SH-SY5Y (cell line): ENCODE results near the gene MRO.
A peak's percentile ranks its signal among the peaks of the same experiment; 100 is the strongest.

Experiments used
- GATA2 ChIP-seq: IDR thresholded peaks from 2 replicates; pipeline ENCODE4 v1.6.1; 2011; ENCODE audit warnings: mild to moderate bottlenecking, low read depth, low read length
- GATA3 ChIP-seq: IDR thresholded peaks from 2 replicates; pipeline ENCODE4 v1.6.1; 2011; ENCODE audit warnings: low read depth, mild to moderate bottlenecking, low read length, moderate library complexity

MRO gene

DNA sequence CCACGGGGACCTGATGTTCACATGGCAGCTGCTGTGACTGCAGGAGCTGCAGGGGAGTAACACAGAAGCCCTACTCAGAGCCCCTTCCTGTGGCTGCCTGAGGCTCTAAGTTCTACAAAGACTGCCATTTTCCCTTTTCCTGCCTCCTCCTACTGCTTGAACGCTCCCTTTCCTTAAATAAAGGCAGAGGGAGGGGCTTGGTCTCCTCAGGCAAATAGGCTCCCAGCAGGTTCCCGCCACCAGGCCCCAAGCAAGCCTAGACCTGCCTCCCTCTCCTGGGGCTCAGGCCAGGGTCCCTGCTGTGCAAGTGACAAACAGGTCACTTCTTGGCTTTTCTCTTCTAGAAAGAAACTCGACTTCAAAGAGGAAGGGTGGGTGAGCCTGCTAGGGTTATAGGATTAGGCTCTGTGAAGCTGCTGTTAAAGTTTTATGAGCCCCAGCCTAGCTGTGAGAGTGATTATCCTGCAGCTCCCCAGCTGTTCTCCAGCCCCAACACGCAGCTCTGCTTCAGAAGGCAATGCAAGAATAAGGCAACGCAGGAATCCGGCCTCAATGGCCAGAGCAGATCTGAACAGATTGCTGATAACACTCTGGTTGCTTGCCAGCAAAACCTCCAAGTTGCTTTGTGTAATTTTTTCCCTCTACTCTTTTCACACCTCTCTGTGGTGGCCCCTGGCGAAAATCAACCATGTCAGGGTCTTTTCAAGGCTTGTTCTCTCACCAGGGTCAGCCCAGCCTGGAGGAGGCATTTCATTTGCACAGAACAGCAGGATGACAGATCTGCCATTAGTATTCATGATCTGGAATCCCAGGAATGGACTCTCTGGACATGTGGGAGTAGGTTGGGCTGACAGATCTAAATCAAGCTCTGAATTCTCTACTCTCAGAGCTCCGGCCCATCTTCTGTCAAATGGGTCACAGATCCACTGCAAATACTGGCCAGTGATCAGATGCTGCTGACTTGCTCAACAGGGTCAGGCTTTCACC, 71.3 kb downstream of the MRO start:
- TF ChIP-seq GATA3 (0 out of 2 replicates have a peak, but pooled peaks have one; percentile 41), GATA2 (peak; percentile 80)

GRCh38 chr18:50747849-50748242, 72.0 kb downstream of the MRO start:
- TF ChIP-seq GATA3 (no peak), GATA2 (no peak)

- TF ChIP-seq GATA2 (no peak), GATA3 (no peak)
Measured at GRCh38 chr18:50745945-50746344, 73.9 kb downstream of the MRO start.
